ENCODE data around the gene ASF1A. TPM values are rescaled to one million over a fixed set of nuclear protein-coding genes. Genes with fewer than 3 reads are reported as not detected.

Gene ASF1A
- total RNA-seq, result 10 to 100 TPM; 43.0 to 45.4 TPM

GRCh38 chr6:118893807-118894424 lies at the start of gene ASF1A:
Gene ASF1A (plus strand): TSS chr6:118894152. CDS start chr6:118894414, 262 bp downstream.

GRCh38 chr6:118934461-118935330 lies 40.7 kb downstream of the ASF1A start, which contains the start of gene MCM9:
Gene MCM9 (minus strand): TSS chr6:118935159. CDS start chr6:118931723, 3,436 bp downstream.

Other genes with a start within 250 kb of the ASF1A start
- 10 to 100 TPM; 53.4 to 55.4 TPM for gene CEP85L, start 242.6 kb upstream of the ASF1A start, total RNA-seq
- 10 to 100 TPM; 14.9 to 17.0 TPM for gene MCM9, start 41.0 kb downstream of the ASF1A start, total RNA-seq
- 1 to 10 TPM; 5.4 to 5.8 TPM for gene FAM184A, start 184.5 kb downstream of the ASF1A start, total RNA-seq